SK-N-SH treated with all-trans-retinoic acid at 6 μM for 48 hours (cell line): ENCODE results near the gene SLC16A4.
"Not testable (repeated sequence)": the region's sequence is repeated elsewhere in the genome, so short reads cannot be mapped to it uniquely, and the experiment has no call there.

Experiments
- ATAC-seq: fragments of 200-7000 bp; cut with Tn5 transposase; 3 replicates; pipeline ENCODE4 v1.9.1; 2020; ENCODE audit warnings: mild to moderate bottlenecking, moderate library complexity
- ARNTL ChIP-seq: fragments of 450-650 bp; formaldehyde crosslinking; IDR thresholded peaks from 2 replicates; pipeline ENCODE4 v1.5.0; 2020; ENCODE audit warnings: low read depth, mild to moderate bottlenecking, moderate library complexity, borderline replicate concordance
- BACH2 ChIP-seq: fragments of 250-450 bp; sonication (Bioruptor Pico); IDR thresholded peaks from 2 replicates; pipeline ENCODE4 v1.9.0; 2021; ENCODE audit warnings: mild to moderate bottlenecking, borderline replicate concordance
- CSDC2 ChIP-seq: fragments of 250-450 bp; sonication (Bioruptor Pico); IDR thresholded peaks from 2 replicates; pipeline ENCODE4 v1.5.0; 2020; ENCODE audit warnings: mild to moderate bottlenecking, moderate library complexity
- ESRRG ChIP-seq: fragments of 250-450 bp; sonication (Bioruptor Pico); IDR thresholded peaks from 2 replicates; pipeline ENCODE4 v1.6.1; 2021; ENCODE audit warnings: mild to moderate bottlenecking
- GLIS3 ChIP-seq: fragments of 250-450 bp; sonication (Bioruptor Pico); IDR thresholded peaks from 2 replicates; pipeline ENCODE4 v1.5.0; 2020; ENCODE audit warnings: mild to moderate bottlenecking, moderate library complexity
- ISL1 ChIP-seq: fragments of 250-450 bp; sonication (Bioruptor Pico); IDR thresholded peaks from 2 replicates; pipeline ENCODE4 v2.1.2; 2022; ENCODE audit warnings: mild to moderate bottlenecking, moderate library complexity
- OSR1 ChIP-seq: fragments of 250-450 bp; sonication (Bioruptor Pico); IDR thresholded peaks from 2 replicates; pipeline ENCODE4 v1.8.0; 2022; ENCODE audit warnings: moderate library complexity, mild to moderate bottlenecking, inconsistent platforms
- PPARA ChIP-seq: fragments of 250-450 bp; sonication (Bioruptor Pico); IDR thresholded peaks from 2 replicates; pipeline ENCODE4 v1.5.0; 2020; ENCODE audit warnings: mild to moderate bottlenecking, borderline replicate concordance
- RARB ChIP-seq: fragments of 250-450 bp; sonication (Bioruptor Pico); IDR thresholded peaks from 2 replicates; pipeline ENCODE4 v1.8.0; 2021; ENCODE audit warnings: mild to moderate bottlenecking, moderate library complexity
- SNAI2 ChIP-seq: fragments of 250-450 bp; sonication (Bioruptor Pico); IDR thresholded peaks from 2 replicates; pipeline ENCODE4 v1.5.0; 2020; ENCODE audit warnings: mild to moderate bottlenecking, moderate library complexity
- TCF4 ChIP-seq: fragments of 250-450 bp; sonication (Bioruptor Pico); IDR thresholded peaks from 2 replicates; pipeline ENCODE4 v1.8.0; 2021; ENCODE audit warnings: mild to moderate bottlenecking, moderate library complexity, borderline replicate concordance
- TOX ChIP-seq: fragments of 250-450 bp; sonication (Bioruptor Pico); IDR thresholded peaks from 2 replicates; pipeline ENCODE4 v1.8.0; 2021; ENCODE audit warnings: mild to moderate bottlenecking, moderate library complexity, borderline replicate concordance
- ZC3H10 ChIP-seq: fragments of 250-450 bp; sonication (Bioruptor Pico); IDR thresholded peaks from 2 replicates; pipeline ENCODE4 v1.5.1; 2021; ENCODE audit warnings: mild to moderate bottlenecking, moderate library complexity
- ZFP3 ChIP-seq: fragments of 250-450 bp; sonication (Bioruptor Pico); IDR thresholded peaks from 2 replicates; pipeline ENCODE4 v1.5.0; 2020; ENCODE audit warnings: mild to moderate bottlenecking, moderate library complexity
- ZFP30 ChIP-seq: fragments of 450-650 bp; formaldehyde crosslinking; IDR thresholded peaks from 2 replicates; pipeline ENCODE4 v1.5.0; 2022; ENCODE audit warnings: mild to moderate bottlenecking, moderate library complexity
- ZNF565 ChIP-seq: fragments of 450-650 bp; formaldehyde crosslinking; conservative IDR thresholded peaks from 2 replicates; pipeline ENCODE4 v1.5.0; 2020; ENCODE audit warnings: low read depth, mild to moderate bottlenecking, moderate library complexity
- ZNF70 ChIP-seq: fragments of 450-650 bp; formaldehyde crosslinking; IDR thresholded peaks from 2 replicates; pipeline ENCODE4 v1.5.0; 2020; ENCODE audit warnings: mild to moderate bottlenecking, moderate library complexity
- ZNF8 ChIP-seq: fragments of 450-650 bp; formaldehyde crosslinking; IDR thresholded peaks from 2 replicates; pipeline ENCODE4 v1.5.0; 2020; ENCODE audit warnings: mild to moderate bottlenecking, moderate library complexity
- TF ChIP-seq, protein P1 (sequence below): fragments of 250-450 bp; sonication (Bioruptor Pico); IDR thresholded peaks from 2 replicates; pipeline ENCODE4 v1.8.0; 2020; ENCODE audit warnings: mild to moderate bottlenecking, moderate library complexity, borderline replicate concordance
- TF ChIP-seq, protein P2 (sequence below): fragments of 250-450 bp; sonication (Bioruptor Pico); IDR thresholded peaks from 2 replicates; pipeline ENCODE4 v1.8.0; 2021; ENCODE audit warnings: low read depth, mild to moderate bottlenecking, moderate library complexity, borderline replicate concordance
- TF ChIP-seq, protein P3 (sequence below): fragments of 250-450 bp; sonication (Bioruptor Pico); IDR thresholded peaks from 2 replicates; pipeline ENCODE4 v1.5.1; 2021; ENCODE audit warnings: mild to moderate bottlenecking, moderate library complexity
- TF ChIP-seq, protein P4 (sequence below): fragments of 250-450 bp; sonication (Bioruptor Pico); IDR thresholded peaks from 2 replicates; pipeline ENCODE4 v1.5.1; 2020; ENCODE audit warnings: low read depth, mild to moderate bottlenecking, moderate library complexity

SLC16A4 gene

DNA sequence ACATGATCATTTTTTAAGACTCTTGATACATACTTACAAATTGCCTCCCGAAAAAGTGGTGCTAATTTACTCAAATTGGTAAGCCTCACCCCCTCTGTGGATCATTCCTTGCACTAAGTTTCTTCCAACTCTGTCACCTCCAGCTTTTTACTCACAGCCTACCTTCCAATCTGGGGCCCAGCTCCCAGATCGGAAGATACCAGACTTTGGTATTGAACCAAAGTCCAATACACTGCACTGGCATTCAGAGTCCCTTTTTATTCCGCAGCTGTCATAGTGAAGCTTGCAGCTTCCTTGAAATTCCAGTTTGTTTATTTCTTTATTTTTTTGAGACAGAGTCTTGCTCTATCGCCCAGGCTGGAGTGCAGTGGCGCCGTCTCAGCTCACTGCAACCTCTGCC, 18.5 kb upstream of the SLC16A4 start (continued):
- TF ChIP-seq ZNF565 (CRISPR knock-in tag), result no peak
- TF ChIP-seq ZNF8 (CRISPR knock-in tag), result no peak

DNA sequence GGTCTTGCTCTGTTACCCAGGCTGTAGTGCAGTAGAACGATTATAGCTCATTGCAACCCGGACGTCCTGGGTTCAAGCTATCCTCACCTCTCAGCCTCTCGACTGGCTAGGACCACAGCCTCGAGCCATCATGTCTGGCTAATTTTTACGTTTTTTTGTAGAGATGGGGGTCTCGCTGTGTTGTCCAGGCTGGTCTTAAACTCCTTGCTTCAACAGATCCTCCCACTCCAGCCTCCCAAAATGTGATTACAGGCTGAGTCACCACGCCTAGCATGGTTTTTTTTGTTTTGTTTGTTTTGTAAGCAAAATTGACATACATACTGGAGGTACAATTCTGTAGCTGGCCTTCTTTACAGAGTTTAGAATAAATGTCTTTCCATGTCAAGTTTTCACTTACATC, 17.7 kb upstream of the SLC16A4 start:
- TF ChIP-seq TOX (CRISPR knock-in tag) (no peak), BACH2 (CRISPR knock-in tag) (no peak), ARNTL (CRISPR knock-in tag) (no peak), OSR1 (no peak), TCF4 (CRISPR knock-in tag) (no peak), SNAI2 (CRISPR knock-in tag) (no peak), GLIS3 (CRISPR knock-in tag) (no peak), PPARA (no peak), ZFP30 (CRISPR knock-in tag) (no peak), ZNF70 (CRISPR knock-in tag) (no peak), ZFP3 (CRISPR knock-in tag) (no peak), CSDC2 (CRISPR knock-in tag) (no peak), ZNF8 (CRISPR knock-in tag) (no peak), ZC3H10 (no peak), ESRRG (CRISPR knock-in tag) (no peak)
- TF ChIP-seq, protein P1, sequence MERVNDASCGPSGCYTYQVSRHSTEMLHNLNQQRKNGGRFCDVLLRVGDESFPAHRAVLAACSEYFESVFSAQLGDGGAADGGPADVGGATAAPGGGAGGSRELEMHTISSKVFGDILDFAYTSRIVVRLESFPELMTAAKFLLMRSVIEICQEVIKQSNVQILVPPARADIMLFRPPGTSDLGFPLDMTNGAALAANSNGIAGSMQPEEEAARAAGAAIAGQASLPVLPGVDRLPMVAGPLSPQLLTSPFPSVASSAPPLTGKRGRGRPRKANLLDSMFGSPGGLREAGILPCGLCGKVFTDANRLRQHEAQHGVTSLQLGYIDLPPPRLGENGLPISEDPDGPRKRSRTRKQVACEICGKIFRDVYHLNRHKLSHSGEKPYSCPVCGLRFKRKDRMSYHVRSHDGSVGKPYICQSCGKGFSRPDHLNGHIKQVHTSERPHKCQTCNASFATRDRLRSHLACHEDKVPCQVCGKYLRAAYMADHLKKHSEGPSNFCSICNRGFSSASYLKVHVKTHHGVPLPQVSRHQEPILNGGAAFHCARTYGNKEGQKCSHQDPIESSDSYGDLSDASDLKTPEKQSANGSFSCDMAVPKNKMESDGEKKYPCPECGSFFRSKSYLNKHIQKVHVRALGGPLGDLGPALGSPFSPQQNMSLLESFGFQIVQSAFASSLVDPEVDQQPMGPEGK (CRISPR knock-in tag), result no peak
- TF ChIP-seq, protein P2, sequence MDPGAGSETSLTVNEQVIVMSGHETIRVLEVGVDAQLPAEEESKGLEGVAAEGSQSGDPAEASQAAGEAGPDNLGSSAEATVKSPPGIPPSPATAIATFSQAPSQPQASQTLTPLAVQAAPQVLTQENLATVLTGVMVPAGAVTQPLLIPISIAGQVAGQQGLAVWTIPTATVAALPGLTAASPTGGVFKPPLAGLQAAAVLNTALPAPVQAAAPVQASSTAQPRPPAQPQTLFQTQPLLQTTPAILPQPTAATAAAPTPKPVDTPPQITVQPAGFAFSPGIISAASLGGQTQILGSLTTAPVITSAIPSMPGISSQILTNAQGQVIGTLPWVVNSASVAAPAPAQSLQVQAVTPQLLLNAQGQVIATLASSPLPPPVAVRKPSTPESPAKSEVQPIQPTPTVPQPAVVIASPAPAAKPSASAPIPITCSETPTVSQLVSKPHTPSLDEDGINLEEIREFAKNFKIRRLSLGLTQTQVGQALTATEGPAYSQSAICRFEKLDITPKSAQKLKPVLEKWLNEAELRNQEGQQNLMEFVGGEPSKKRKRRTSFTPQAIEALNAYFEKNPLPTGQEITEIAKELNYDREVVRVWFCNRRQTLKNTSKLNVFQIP (CRISPR knock-in tag), result no peak
- TF ChIP-seq, protein P3, sequence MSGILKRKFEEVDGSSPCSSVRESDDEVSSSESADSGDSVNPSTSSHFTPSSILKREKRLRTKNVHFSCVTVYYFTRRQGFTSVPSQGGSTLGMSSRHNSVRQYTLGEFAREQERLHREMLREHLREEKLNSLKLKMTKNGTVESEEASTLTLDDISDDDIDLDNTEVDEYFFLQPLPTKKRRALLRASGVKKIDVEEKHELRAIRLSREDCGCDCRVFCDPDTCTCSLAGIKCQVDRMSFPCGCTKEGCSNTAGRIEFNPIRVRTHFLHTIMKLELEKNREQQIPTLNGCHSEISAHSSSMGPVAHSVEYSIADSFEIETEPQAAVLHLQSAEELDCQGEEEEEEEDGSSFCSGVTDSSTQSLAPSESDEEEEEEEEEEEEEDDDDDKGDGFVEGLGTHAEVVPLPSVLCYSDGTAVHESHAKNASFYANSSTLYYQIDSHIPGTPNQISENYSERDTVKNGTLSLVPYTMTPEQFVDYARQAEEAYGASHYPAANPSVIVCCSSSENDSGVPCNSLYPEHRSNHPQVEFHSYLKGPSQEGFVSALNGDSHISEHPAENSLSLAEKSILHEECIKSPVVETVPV (CRISPR knock-in tag), result no peak
- TF ChIP-seq, all 23 proteins: peak for 0
- no peak for ATAC-seq

DNA sequence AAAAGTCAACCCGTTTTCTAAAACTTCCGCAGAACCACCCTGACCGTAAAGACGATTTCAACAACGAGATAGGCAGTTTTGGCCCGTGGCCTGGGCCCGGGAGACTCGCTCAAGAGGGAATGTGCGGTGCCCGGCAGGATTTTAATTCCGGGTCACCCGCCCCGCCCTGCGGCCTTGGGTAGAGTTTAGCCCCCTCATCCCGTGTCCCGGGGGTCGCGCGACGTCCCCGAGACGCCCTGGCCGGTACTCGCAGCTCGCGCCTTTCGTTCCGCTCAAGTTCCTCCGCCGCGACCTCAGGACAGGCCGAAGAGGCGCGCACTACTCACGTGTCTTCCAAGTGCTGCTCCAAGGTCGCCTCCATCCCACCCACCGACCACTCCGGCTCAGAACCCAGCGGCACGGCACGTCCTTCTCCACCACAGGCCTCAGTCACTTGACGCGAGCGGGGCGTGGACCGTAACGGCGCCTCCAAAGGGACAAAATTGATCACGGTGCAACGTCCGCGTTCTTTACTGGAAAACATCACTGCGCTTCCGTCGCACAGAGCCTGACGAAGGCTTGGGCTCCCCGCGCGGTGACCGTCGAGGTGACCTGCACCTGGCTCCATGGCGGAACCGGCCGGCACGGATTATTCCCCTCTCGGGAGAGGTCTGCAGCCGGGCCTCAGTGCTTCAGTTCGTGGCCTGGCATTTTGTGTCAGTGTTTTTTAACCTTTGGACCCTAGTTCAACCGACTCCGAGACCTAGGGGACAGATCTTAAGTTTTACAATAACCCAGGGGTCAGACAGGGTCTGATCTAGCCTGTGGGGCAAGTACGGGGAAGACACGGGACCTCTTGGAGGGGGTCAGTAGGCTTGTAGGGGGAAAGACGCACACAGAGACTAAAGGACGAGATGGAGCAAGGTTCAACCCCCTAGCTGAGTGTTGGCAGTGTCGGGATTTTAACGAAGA, 16.7 kb upstream of the SLC16A4 start, which contains the start of gene LAMTOR5:
Gene LAMTOR5, minus strand, starts transcription at position 435 of the 951 bp plus-strand sequence. Its CDS starts 74 bp downstream, at position 361.
- ATAC-seq, result peak; percentile 97
- TF ChIP-seq ZNF70 (CRISPR knock-in tag) (no peak), OSR1 (no peak), RARB (no peak), ESRRG (CRISPR knock-in tag) (no peak), ISL1 (CRISPR knock-in tag) (no peak), TOX (CRISPR knock-in tag) (no peak), SNAI2 (CRISPR knock-in tag) (no peak), ZFP30 (CRISPR knock-in tag) (no peak), PPARA (no peak), GLIS3 (CRISPR knock-in tag) (no peak)
- TF ChIP-seq, protein P3 (CRISPR knock-in tag), result no peak
- TF ChIP-seq, protein P4, sequence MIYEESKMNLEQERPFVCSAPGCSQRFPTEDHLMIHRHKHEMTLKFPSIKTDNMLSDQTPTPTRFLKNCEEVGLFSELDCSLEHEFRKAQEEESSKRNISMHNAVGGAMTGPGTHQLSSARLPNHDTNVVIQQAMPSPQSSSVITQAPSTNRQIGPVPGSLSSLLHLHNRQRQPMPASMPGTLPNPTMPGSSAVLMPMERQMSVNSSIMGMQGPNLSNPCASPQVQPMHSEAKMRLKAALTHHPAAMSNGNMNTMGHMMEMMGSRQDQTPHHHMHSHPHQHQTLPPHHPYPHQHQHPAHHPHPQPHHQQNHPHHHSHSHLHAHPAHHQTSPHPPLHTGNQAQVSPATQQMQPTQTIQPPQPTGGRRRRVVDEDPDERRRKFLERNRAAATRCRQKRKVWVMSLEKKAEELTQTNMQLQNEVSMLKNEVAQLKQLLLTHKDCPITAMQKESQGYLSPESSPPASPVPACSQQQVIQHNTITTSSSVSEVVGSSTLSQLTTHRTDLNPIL (CRISPR knock-in tag), result no peak
- TF ChIP-seq, protein P2 (CRISPR knock-in tag), result no peak

DNA sequence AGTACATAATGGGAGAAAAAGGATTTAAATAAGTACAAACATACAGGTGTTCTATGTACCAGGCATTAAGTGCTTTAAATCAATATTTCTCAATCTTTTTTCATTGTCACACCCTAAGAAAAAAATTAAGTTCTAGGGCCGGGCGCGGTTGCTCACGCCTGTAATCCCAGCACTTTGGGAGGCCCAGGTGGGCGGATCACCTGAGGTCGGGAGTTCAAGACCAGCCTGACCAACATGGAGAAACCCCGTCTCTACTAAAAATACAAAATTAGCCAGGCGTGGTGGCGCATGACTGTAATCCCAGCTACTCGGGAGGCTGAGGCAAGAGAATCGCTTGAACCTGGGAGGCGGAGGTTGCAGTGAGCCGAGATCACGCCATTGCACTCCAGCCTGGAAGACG, 15.6 kb upstream of the SLC16A4 start:
- not testable (repeated sequence) for ATAC-seq
